ENCODE measurements around the gene IRF3.

- TF ChIP-seq CTCF (conservative IDR thresholded peaks at IDR 0.05; ENCODE audit: low read depth, low read length) = no peak
- no peak for TF ChIP-seq EZH2 (IDR thresholded peaks at IDR 0.05; ENCODE audit: borderline replicate concordance, low read depth, low read length, poor library complexity, severe bottlenecking)
Measured at GRCh38 chr19:49687566-49688316, 22.1 kb upstream of the IRF3 start.

Measured in A673 (cell line).